ENCODE data around the gene SLC35E1. TPM values are rescaled to one million over a fixed set of nuclear protein-coding genes. Genes with fewer than 3 reads are reported as not detected.

Gene SLC35E1
- total RNA-seq, 1 experiment from 2014 or later, result 36.3 TPM

DNA sequence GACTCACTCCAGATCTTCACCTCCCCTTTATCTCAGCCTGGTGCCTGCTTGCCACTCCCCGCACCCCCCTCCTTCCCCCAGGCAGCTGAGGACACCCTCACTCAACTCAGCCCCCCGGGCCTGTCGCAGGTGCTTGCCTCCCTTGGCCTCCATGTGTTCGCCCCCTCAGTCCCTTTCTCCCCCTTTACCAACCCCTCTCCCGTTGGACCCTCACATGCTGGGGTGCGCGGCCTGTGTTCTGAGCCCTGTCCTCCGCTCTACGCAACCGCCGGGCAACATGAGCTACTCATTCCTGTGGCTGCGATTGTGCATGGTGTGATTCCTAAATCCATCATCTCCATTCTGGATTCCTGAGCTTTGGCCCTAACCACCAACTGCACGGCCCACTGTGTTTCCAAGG, 35.1 kb downstream of the SLC35E1 start:
- Histone ChIP-seq H3K9me3 (ENCODE audit: low read depth, low read length, poor library complexity, severe bottlenecking) (no peaks in the 10 kb centered on the region), H3K27ac (ENCODE audit: low read depth, low read length, poor library complexity, severe bottlenecking) (no peak overlapping the region), H3K4me1 (ENCODE audit: insufficient read depth, low read length, poor library complexity, severe bottlenecking) (peaks cover 7% of the 10 kb centered on the region), H3K36me3 (ENCODE audit: insufficient read depth, low read length, poor library complexity, severe bottlenecking) (peaks cover 66% of the 10 kb centered on the region), H3K27me3 (replicated peaks; ENCODE audit: insufficient read depth, low read depth, low read length, poor library complexity) (no peaks in the 10 kb centered on the region), H3K4me3 (ENCODE audit: low read depth, low read length, poor library complexity, severe bottlenecking) (no peak overlapping the region)
- intact Hi-C loops (cut with micrococcal nuclease; ENCODE audit: unreplicated experiment), result no loop called here
- TF ChIP-seq, protein P1, sequence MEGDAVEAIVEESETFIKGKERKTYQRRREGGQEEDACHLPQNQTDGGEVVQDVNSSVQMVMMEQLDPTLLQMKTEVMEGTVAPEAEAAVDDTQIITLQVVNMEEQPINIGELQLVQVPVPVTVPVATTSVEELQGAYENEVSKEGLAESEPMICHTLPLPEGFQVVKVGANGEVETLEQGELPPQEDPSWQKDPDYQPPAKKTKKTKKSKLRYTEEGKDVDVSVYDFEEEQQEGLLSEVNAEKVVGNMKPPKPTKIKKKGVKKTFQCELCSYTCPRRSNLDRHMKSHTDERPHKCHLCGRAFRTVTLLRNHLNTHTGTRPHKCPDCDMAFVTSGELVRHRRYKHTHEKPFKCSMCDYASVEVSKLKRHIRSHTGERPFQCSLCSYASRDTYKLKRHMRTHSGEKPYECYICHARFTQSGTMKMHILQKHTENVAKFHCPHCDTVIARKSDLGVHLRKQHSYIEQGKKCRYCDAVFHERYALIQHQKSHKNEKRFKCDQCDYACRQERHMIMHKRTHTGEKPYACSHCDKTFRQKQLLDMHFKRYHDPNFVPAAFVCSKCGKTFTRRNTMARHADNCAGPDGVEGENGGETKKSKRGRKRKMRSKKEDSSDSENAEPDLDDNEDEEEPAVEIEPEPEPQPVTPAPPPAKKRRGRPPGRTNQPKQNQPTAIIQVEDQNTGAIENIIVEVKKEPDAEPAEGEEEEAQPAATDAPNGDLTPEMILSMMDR (conservative IDR thresholded peaks at IDR 0.05; ENCODE audit: low read depth, low read length), result no peak
- no peak for TF ChIP-seq EZH2 (IDR thresholded peaks at IDR 0.05; ENCODE audit: borderline replicate concordance, low read depth, low read length, poor library complexity, severe bottlenecking)
- ChIA-PET CTCF (no interaction called here), POLR2A (ENCODE audit: low non-redundant PET) (no interaction called here)
- DNase-seq (ENCODE audit: low spot score), result no peak
- no TSS peak for BruUV-seq (replicated peaks)

DNA sequence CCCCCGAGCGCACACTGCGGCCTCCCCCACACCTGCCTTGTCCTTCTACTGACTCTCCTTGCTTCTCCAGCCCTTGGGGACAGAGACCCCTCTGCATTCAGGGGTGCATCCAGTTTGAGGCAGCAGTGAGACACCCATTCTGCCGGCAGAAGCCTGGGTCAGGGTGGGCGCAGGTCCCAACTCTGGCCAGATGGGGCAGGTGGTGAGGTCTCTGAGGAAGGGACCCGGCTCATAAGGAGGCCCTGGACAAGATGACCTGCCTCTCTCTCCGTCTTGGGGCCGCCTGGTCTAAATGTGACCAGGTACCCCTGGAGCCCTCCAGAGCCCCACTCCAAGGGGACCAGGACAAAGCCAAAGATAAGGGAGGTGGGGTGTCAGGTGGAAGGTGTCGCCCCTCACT, 36.1 kb downstream of the SLC35E1 start:
- TF ChIP-seq, protein P1 (conservative IDR thresholded peaks at IDR 0.05; ENCODE audit: low read depth, low read length), result no peak
- TF ChIP-seq EZH2 (IDR thresholded peaks at IDR 0.05; ENCODE audit: borderline replicate concordance, low read depth, low read length, poor library complexity, severe bottlenecking), result no peak
- no TSS peak for BruUV-seq (replicated peaks)
- DNase-seq (ENCODE audit: low spot score), result no peak
- no peaks in the 10 kb centered on the region for H3K9me3 ChIP-seq (ENCODE audit: low read depth, low read length, poor library complexity, severe bottlenecking)
- H3K4me1 ChIP-seq (ENCODE audit: insufficient read depth, low read length, poor library complexity, severe bottlenecking), result peaks cover 4% of the 10 kb centered on the region
- intact Hi-C loops (cut with micrococcal nuclease; ENCODE audit: unreplicated experiment), result no loop called here
- no peak overlapping the region for H3K4me3 ChIP-seq (ENCODE audit: low read depth, low read length, poor library complexity, severe bottlenecking)
- ChIA-PET POLR2A (ENCODE audit: low non-redundant PET) (no interaction called here), CTCF (no interaction called here)
- H3K27me3 ChIP-seq (replicated peaks; ENCODE audit: insufficient read depth, low read depth, low read length, poor library complexity), result no peaks in the 10 kb centered on the region
- H3K27ac ChIP-seq (ENCODE audit: low read depth, low read length, poor library complexity, severe bottlenecking), result no peak overlapping the region
- peaks cover 76% of the 10 kb centered on the region for H3K36me3 ChIP-seq (ENCODE audit: insufficient read depth, low read length, poor library complexity, severe bottlenecking)

DNA sequence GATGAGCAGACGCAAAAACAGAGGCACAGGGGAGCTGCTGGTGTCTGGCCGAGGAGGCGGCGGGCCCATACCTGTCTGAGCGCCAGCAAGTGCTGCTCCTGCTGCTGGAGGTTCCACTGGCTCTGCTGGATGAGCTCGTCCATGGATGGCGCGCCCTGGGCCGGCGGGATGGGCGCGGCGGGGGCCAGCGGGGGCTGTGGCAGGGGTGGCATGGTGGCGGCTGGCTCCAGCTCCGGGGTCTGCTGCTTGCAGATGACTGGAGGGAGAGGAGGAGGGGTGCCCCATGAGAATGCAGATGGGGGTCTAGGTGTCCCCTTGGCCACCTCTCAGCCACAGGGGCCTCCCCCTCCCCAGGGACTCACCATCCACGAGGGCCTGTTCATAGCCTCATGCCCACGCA, 36.8 kb downstream of the SLC35E1 start:
- ChIA-PET CTCF (interaction anchor here (0.5 kb wide), 1 partner anchor 8 kb away, joined by 3 read pairs; no protein-coding TSS in a partner anchor), POLR2A (ENCODE audit: low non-redundant PET) (no interaction called here)
- Histone ChIP-seq H3K36me3 (ENCODE audit: insufficient read depth, low read length, poor library complexity, severe bottlenecking) (peaks cover 80% of the 10 kb centered on the region), H3K9me3 (ENCODE audit: low read depth, low read length, poor library complexity, severe bottlenecking) (no peaks in the 10 kb centered on the region), H3K4me3 (ENCODE audit: low read depth, low read length, poor library complexity, severe bottlenecking) (no peak overlapping the region), H3K27me3 (replicated peaks; ENCODE audit: insufficient read depth, low read depth, low read length, poor library complexity) (no peaks in the 10 kb centered on the region), H3K27ac (ENCODE audit: low read depth, low read length, poor library complexity, severe bottlenecking) (no peak overlapping the region), H3K4me1 (ENCODE audit: insufficient read depth, low read length, poor library complexity, severe bottlenecking) (no peaks in the 10 kb centered on the region)
- no TSS peak for BruUV-seq (replicated peaks)
- TF ChIP-seq, protein P1 (conservative IDR thresholded peaks at IDR 0.05; ENCODE audit: low read depth, low read length), result no peak
- no peak for TF ChIP-seq EZH2 (IDR thresholded peaks at IDR 0.05; ENCODE audit: borderline replicate concordance, low read depth, low read length, poor library complexity, severe bottlenecking)
- intact Hi-C loops (cut with micrococcal nuclease; ENCODE audit: unreplicated experiment), result no loop called here
- DNase-seq (ENCODE audit: low spot score), result no peak
